Omental fat pad (tissue), 4 donors: Measurements from ENCODE around the gene RAB36. TPM values are rescaled to one million over a fixed set of nuclear protein-coding genes. Genes with fewer than 3 reads are reported as not detected.
A peak's percentile ranks its signal among the peaks of the same experiment; 100 is the strongest.

ENCODE experiments used
- ATAC-seq: fragments of 150-250 bp; one replicate; pipeline ENCODE4 v1.9.1; 2016; ENCODE audit warnings: mild to moderate bottlenecking, moderate library complexity; ENCODE audit not compliant: low FRiP score
- DNase-seq: peaks from one replicate; pipeline ENCODE4 v3.0.0-alpha.2; 2019; ENCODE audit warnings: low spot score
- CTCF ChIP-seq, 3 donors: fragments of 450-650 bp; IDR thresholded peaks; one replicate each; pipeline ENCODE4 v1.5.1; 2016 to 2017; ENCODE audit warnings: antibody characterized with exemption in 3 of 3, mild to moderate bottlenecking in 3 of 3, moderate library complexity in 2 of 3
- total RNA-seq, 4 donors: library from RNA; depleted of rRNA; stranded (reverse); fragments of >200 nt; gene quantifications; one replicate each; pipeline ENCODE4 v1.1.0, GENCODE V29; 2016

RAB36 gene
- total RNA-seq, 4 donors from 2014 or later = 1.6 to 5.7 (median 2.9) TPM

GRCh38 chr22:23126165-23127054, 18.9 kb upstream of the RAB36 start:
- DNase-seq = no peak
- no peak for ATAC-seq
- TF ChIP-seq CTCF (IDR thresholded peaks at IDR 0.05) = no peak

GRCh38 chr22:23127055-23127756, 18.1 kb upstream of the RAB36 start:
- no peak for TF ChIP-seq CTCF (IDR thresholded peaks at IDR 0.05)
- ATAC-seq = no peak
- no peak for DNase-seq

GRCh38 chr22:23127788-23128187, 17.5 kb upstream of the RAB36 start:
- no peak for ATAC-seq
- no peak for TF ChIP-seq CTCF (IDR thresholded peaks at IDR 0.05)
- DNase-seq = no peak

GRCh38 chr22:23128269-23129108, 16.8 kb upstream of the RAB36 start:
- ATAC-seq = peak; percentile 71
- DNase-seq = peak; percentile 58

GRCh38 chr22:23129149-23129548, 16.1 kb upstream of the RAB36 start:
- no peak for TF ChIP-seq CTCF (IDR thresholded peaks at IDR 0.05)
- no peak for DNase-seq

More at GRCh38 chr22:23128269-23129108, 16.8 kb upstream of the RAB36 start:
- peak in 1 of 3 donors; percentile 21 for TF ChIP-seq CTCF (IDR thresholded peaks at IDR 0.05)

GRCh38 chr22:23130697-23131096, 14.6 kb upstream of the RAB36 start:
- ATAC-seq (no peak), DNase-seq (no peak)
- TF ChIP-seq CTCF (IDR thresholded peaks at IDR 0.05) = no peak

More at GRCh38 chr22:23129149-23129548, 16.1 kb upstream of the RAB36 start:
- ATAC-seq = no peak
